ENCODE results near the gene HAPLN2.

Gene HAPLN2

DNA sequence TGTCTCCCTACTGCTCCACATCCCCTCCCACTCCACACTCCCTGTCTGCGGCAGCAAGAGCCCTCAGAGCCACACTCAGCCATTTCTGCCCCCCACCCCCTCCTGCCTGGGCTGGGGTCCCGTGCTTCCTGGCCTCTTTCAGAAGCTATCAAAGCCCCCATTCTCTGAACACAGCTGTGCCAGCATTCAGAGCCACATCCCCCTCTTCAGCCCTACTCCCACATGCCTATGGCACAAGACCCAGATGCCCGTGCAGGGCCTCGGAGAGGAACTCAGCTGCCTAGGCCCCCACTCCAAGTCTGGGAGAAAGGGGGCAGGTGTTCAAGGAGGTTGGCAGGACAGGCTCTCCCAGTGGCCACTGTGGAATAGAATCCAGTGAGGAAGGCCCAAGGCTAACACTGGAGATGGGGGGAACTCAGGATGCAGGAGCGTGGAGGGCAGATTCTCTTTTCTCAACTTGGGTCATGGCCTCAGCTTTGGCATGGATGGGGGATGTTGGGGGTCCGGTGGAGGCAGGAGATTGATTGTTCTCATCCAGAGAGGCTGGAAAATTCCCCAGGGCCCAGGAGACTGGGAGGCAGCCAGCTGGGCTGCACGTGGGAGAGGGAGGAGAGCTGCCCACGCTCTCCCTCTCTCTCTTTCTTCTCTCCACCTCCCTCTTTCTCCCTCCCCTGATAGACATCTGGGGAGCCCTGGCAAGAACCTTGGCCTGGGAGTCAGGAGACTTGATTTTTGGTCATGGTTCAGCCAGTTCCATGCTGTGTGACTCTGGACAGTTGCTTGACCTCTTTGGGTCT lies 19.2 kb downstream of the HAPLN2 start:
- no peak for ATAC-seq (ENCODE audit: insufficient read depth, low read depth)
- Histone ChIP-seq H3K9ac (ENCODE audit: low read depth, low read length) (no peak overlapping the region), H3K36me3 (ENCODE audit: insufficient read depth, low read length) (no peaks in the 10 kb centered on the region), H2AFZ (ENCODE audit: low read depth, low read length) (no peak overlapping the region), H3K4me2 (ENCODE audit: insufficient read depth, low read length) (no peak overlapping the region), H3K4me1 (ENCODE audit: insufficient read depth, low read length) (peaks cover 4% of the 10 kb centered on the region), H3K27me3 (ENCODE audit: insufficient read depth, low read length, poor library complexity) (peaks cover 27% of the 10 kb centered on the region), H3K4me3 (ENCODE audit: low read depth in 1 of 2, low read length in 2 of 2) (no peak overlapping the region), H3K27ac (ENCODE audit: low read length) (no peak overlapping the region), H4K20me1 (ENCODE audit: insufficient read depth, low read length) (no peaks in the 10 kb centered on the region), H3K9me3 (ENCODE audit: insufficient read depth, low read length, severe bottlenecking) (no peaks in the 10 kb centered on the region), H3K79me2 (ENCODE audit: insufficient read depth, low read length) (no peaks in the 10 kb centered on the region)
- no peak for DNase-seq
- no peak for TF ChIP-seq CTCF (IDR thresholded peaks at IDR 0.05; ENCODE audit: borderline replicate concordance, extremely low read depth, low read length, poor library complexity, severe bottlenecking)
- TF ChIP-seq EZH2 (IDR thresholded peaks at IDR 0.05; ENCODE audit: borderline replicate concordance, low read depth, low read length, severe bottlenecking), result no peak

DNA sequence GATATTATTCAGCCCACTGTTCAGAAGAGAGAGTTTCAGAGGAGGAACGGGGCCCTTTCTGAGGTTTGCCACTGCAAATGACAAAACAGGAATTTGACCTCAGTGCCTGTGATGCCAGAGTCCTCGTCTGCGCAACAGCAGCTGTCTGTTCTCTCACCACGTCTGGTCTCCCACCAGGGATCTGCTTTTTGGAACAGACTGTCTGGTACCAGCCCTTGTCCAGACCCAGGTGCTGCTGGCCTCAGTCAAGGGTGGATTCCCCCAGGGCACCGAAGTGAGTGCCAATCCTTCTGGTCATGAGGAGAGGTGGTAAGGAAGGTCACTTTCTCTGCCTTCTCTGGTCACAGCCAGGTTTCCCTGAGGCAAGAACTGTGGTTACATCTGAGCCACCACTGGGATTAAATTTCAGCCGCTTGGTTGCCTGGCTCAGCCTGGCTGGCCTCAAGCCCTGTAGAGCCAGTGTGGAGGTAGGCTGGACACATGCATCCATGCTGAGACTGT lies 20.4 kb downstream of the HAPLN2 start:
- H3K4me3 ChIP-seq (ENCODE audit: low read depth in 1 of 2, low read length in 2 of 2), result no peak overlapping the region
- no peak for TF ChIP-seq EZH2 (IDR thresholded peaks at IDR 0.05; ENCODE audit: borderline replicate concordance, low read depth, low read length, severe bottlenecking)
- no peaks in the 10 kb centered on the region for H4K20me1 ChIP-seq (ENCODE audit: insufficient read depth, low read length)
- H3K27me3 ChIP-seq (ENCODE audit: insufficient read depth, low read length, poor library complexity), result peaks cover 27% of the 10 kb centered on the region
- DNase-seq (no peak), ATAC-seq (ENCODE audit: insufficient read depth, low read depth) (no peak)
- no peaks in the 10 kb centered on the region for H3K79me2 ChIP-seq (ENCODE audit: insufficient read depth, low read length)
- H3K9me3 ChIP-seq (ENCODE audit: insufficient read depth, low read length, severe bottlenecking), result no peaks in the 10 kb centered on the region
- no peak overlapping the region for H3K4me2 ChIP-seq (ENCODE audit: insufficient read depth, low read length)
- peaks cover 12% of the 10 kb centered on the region for H3K4me1 ChIP-seq (ENCODE audit: insufficient read depth, low read length)
- no peak overlapping the region for H3K9ac ChIP-seq (ENCODE audit: low read depth, low read length)
- H2AFZ ChIP-seq (ENCODE audit: low read depth, low read length), result no peak overlapping the region
- H3K36me3 ChIP-seq (ENCODE audit: insufficient read depth, low read length), result no peaks in the 10 kb centered on the region
- no peak overlapping the region for H3K27ac ChIP-seq (ENCODE audit: low read length)

DNA sequence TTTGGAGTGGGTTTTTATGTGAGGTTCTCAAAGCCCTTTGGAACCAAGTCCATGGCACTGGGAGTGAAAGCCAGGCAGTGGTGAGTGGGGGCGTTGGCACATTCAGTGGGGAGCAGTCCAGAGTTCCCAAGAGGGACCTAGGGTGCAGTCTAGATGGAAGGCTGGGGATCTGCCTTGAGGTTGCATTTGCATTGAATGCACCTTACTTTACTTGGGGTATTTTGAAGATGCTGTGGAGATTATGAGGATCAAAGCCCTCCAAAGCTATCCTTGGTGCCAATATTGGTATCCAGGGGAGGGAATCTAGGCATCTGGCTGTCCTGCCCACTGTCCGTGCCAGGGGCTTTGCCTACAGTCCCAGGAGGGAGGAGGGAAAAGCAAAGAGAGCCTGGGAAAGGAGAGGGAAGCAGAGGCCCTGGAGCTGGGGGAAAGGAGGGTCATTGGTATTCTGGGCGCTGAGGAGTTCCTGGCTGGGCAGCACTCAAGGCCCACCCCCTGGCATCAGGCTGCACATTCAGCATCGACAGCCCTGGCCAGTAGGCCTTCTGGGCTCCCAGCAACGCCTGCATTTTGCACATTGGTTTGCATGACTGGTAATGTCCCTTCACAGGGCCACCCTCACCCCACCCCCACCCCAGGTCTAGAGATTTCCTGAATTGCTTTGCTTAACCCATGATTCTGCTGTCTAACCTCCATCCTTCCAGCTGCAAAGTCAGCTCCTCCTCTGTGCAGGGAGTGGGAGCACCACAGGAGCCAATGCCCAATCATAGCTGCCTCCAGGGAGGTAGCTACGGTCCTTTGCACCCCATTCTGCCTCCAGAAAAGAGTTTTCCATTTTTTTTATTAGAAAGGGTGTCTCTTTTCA lies 21.9 kb downstream of the HAPLN2 start:
- H3K27ac ChIP-seq (ENCODE audit: low read length), result no peak overlapping the region
- ATAC-seq (ENCODE audit: insufficient read depth, low read depth), result no peak
- no peaks in the 10 kb centered on the region; the same call in 1 of the 2 replicates for H4K20me1 ChIP-seq (ENCODE audit: insufficient read depth, low read length)
- H3K9me3 ChIP-seq (ENCODE audit: insufficient read depth, low read length, severe bottlenecking), result no peaks in the 10 kb centered on the region
- no peak overlapping the region for H3K9ac ChIP-seq (ENCODE audit: low read depth, low read length)
- no peak for TF ChIP-seq EZH2 (IDR thresholded peaks at IDR 0.05; ENCODE audit: borderline replicate concordance, low read depth, low read length, severe bottlenecking)
- no peak for TF ChIP-seq CTCF (IDR thresholded peaks at IDR 0.05; ENCODE audit: borderline replicate concordance, extremely low read depth, low read length, poor library complexity, severe bottlenecking)
- no peaks in the 10 kb centered on the region for H3K36me3 ChIP-seq (ENCODE audit: insufficient read depth, low read length)
- no peak overlapping the region for H3K4me2 ChIP-seq (ENCODE audit: insufficient read depth, low read length)
- DNase-seq, result no peak
- H3K27me3 ChIP-seq (ENCODE audit: insufficient read depth, low read length, poor library complexity), result peaks cover 18% of the 10 kb centered on the region
- H3K4me1 ChIP-seq (ENCODE audit: insufficient read depth, low read length), result peaks cover 12% of the 10 kb centered on the region
- H3K4me3 ChIP-seq (ENCODE audit: low read depth in 1 of 2, low read length in 2 of 2), result no peak overlapping the region
- no peak overlapping the region for H2AFZ ChIP-seq (ENCODE audit: low read depth, low read length)
- H3K79me2 ChIP-seq (ENCODE audit: insufficient read depth, low read length), result no peaks in the 10 kb centered on the region

Data from DND-41 (cell line).